GM20000 (cell line): ENCODE results near the gene CALN1.

Source experiments
- DNase-seq: peaks from one replicate; pipeline ENCODE4 v3.0.0; 2012; ENCODE audit warnings: low spot score
- TF ChIP-seq, protein P1 (sequence below): IDR thresholded peaks from 2 replicates; pipeline ENCODE4 v1.5.1; 2012; ENCODE audit warnings: mild to moderate bottlenecking, control low read depth; ENCODE audit errors: extremely low read depth, missing control alignments

The CALN1 gene

DNA sequence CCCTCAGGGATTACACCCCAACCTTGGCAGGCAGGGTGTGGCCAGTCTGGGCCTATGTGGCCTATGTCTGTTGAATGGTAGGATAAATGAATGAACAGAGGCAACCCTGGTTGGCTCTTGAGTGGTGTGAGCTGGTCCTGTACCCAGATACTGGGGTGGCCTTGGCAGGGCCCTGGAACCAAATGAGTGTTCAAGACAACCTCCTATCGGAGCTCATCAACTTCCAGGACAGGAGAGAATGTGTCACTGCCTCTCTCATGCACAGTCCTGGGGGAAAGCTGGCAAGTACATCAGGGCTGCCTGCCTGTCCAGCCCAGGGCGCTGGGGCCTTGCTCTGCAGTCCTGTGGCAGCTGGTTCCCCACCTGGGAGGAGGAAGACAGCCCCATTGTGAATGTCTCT lies 271.6 kb downstream of the CALN1 start:
- DNase-seq: no peak
- TF ChIP-seq, protein P1, sequence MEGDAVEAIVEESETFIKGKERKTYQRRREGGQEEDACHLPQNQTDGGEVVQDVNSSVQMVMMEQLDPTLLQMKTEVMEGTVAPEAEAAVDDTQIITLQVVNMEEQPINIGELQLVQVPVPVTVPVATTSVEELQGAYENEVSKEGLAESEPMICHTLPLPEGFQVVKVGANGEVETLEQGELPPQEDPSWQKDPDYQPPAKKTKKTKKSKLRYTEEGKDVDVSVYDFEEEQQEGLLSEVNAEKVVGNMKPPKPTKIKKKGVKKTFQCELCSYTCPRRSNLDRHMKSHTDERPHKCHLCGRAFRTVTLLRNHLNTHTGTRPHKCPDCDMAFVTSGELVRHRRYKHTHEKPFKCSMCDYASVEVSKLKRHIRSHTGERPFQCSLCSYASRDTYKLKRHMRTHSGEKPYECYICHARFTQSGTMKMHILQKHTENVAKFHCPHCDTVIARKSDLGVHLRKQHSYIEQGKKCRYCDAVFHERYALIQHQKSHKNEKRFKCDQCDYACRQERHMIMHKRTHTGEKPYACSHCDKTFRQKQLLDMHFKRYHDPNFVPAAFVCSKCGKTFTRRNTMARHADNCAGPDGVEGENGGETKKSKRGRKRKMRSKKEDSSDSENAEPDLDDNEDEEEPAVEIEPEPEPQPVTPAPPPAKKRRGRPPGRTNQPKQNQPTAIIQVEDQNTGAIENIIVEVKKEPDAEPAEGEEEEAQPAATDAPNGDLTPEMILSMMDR: no peak

GRCh38 chr7:72127136-72127535 lies 285.0 kb downstream of the CALN1 start:
- no peak for DNase-seq
- TF ChIP-seq, protein P1: no peak

DNA sequence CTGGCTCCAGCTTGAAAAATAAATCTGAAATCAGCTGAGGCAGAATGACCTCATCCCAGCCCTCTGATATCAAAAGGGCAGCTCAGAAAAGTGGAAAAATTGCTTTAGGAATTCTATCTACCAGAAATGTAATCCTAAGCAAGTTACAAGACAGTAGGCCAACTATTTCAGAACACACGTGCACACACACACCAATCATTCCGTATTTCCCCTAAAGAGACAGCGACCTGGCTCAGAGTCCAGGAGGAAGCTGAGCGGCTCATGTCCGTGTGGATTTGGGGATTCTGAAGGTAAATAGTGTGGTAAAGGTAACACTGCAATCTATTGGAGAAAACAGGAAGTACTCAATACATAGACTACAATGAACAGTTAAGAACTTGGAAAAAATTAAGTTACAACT lies 288.2 kb downstream of the CALN1 start:
- no peak for DNase-seq
- TF ChIP-seq, protein P1: no peak

DNA sequence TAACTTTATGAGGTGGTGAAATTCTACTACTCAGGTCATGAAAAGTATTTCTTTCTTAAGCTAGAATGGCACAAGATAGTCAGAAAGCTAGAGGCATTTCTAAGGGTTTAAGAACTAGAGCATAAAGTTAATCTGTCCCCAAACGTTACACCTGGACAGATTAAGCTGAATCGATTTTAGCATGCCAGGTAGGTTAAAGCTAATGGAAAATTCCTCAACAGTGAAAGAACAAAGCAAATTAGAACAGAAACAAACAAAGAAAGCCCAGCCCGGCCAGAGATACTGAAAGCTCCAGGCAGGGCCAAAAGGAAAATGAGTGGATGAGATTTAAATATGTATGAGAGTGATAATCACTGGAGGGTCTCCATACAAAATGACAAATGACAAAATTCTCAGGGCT lies 293.8 kb downstream of the CALN1 start:
- TF ChIP-seq, protein P1: no peak
- DNase-seq: no peak

GRCh38 chr7:72114129-72114528 lies 298.0 kb downstream of the CALN1 start:
- DNase-seq: no peak
- TF ChIP-seq, protein P1: no peak

GRCh38 chr7:72112992-72113391 lies 299.1 kb downstream of the CALN1 start:
- DNase-seq: no peak
- TF ChIP-seq, protein P1: no peak

DNA sequence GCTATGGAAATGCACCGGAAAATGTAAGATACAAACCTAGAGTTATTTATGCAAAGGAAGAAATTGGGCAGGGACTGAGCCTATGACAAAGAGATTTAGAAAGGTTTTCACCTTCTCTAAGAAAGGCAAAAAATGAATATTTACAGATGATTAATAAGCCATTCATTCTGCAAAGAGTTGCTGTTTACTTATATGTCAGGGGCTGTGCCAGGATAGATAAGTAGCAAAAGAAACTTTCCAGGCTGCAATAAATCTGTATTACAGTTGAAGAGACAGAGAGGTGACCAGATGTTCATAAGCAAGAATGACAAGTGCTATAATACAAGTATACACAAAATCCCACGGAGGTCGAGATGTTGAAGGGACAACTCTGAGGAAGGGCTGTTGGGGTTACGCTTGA lies 299.6 kb downstream of the CALN1 start:
- DNase-seq: no peak
- TF ChIP-seq, protein P1: no peak
